ENCODE measurements around the gene PARN.

DNA sequence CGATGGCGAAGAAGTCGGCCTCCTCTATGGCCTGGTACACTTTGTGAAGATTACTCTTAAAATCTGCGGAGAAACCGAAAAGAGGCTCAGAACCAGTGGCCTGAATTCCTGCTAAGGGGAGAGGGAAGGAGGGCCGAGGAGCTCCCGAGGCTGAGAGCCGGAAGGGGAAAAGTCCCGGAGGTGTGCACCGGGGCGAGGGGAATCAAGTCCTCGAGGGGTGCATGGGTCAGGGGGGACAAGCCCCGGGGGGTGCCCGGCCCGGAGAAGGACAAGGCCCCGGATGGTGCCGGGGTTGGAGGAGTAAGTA is 495 bp downstream of the PARN start:
- TF ChIP-seq SP1 (CRISPR knock-in tag; conservative IDR thresholded peaks at IDR 0.05) (no peak), ZNF219 (CRISPR knock-in tag; IDR thresholded peaks at IDR 0.05; ENCODE audit: borderline replicate concordance) (no peak)

Measured in WTC11 (cell line).